OCI-LY7 (cell line): ENCODE measurements around the gene ALLC.

Experiments
- EZH2phosphoT487 ChIP-seq: fragments of 200-600 bp; sonication (generic); IDR thresholded peaks from 2 replicates; pipeline ENCODE4 v1.6.1; 2018; ENCODE audit warnings: low read depth, borderline replicate concordance, mild to moderate bottlenecking, mixed run types, antibody characterized with exemption, low read length, moderate library complexity, mixed read lengths
- TF ChIP-seq, protein P1 (sequence below): fragments of 200-600 bp; sonication (generic); conservative IDR thresholded peaks from 2 replicates; pipeline ENCODE4 v1.5.1; 2014; ENCODE audit warnings: mild to moderate bottlenecking, antibody characterized with exemption, low read length, moderate library complexity, mixed read lengths

DNA sequence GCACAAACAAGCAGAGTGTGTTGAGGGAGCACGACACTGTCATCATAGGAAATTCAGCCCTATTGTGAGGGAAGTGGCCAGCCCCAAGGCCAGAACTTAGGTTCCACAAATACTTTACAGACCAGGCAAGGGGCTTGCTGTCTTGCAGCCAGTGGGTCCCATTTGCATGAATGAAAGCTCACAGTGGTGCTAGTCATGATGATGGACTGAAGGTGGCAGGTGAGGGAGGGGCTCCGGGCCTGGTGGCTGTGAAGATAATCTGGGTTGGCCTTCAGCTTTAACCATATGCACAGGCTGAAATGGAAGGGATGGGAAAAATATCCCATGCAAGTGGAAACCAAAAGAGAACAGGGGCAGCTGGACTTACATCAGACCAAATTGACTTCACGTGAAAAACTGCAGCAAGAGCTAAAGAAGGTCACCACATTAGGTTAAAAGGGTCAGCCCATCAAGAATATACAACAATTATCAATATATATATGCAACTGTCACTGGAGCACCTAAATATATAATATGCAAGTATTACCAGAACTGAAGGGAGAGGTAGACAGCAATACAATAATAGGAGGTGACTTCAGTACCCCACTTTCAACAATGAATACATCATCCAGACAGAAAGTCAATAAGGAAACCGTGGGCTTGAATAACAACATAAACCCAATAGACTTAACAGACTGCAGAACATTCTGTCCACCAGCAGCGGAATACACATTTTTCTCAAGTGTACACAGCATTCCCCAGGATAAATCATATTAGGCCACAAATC lies 84.9 kb downstream of the ALLC start:
- TF ChIP-seq, protein P1, sequence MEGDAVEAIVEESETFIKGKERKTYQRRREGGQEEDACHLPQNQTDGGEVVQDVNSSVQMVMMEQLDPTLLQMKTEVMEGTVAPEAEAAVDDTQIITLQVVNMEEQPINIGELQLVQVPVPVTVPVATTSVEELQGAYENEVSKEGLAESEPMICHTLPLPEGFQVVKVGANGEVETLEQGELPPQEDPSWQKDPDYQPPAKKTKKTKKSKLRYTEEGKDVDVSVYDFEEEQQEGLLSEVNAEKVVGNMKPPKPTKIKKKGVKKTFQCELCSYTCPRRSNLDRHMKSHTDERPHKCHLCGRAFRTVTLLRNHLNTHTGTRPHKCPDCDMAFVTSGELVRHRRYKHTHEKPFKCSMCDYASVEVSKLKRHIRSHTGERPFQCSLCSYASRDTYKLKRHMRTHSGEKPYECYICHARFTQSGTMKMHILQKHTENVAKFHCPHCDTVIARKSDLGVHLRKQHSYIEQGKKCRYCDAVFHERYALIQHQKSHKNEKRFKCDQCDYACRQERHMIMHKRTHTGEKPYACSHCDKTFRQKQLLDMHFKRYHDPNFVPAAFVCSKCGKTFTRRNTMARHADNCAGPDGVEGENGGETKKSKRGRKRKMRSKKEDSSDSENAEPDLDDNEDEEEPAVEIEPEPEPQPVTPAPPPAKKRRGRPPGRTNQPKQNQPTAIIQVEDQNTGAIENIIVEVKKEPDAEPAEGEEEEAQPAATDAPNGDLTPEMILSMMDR = no peak
- no peak for TF ChIP-seq EZH2phosphoT487
